H1 (cell line): ENCODE data around the gene COL5A3. TPM values are rescaled to one million over a fixed set of nuclear protein-coding genes. Genes with fewer than 3 reads are reported as not detected.

Experiments
- CTCF ChIA-PET: fragments of 300-600 bp; sonication (Branson Sonifier 250); formaldehyde crosslinking; loops from one replicate; lab custom pipeline; 2021; ENCODE audit not compliant: partially characterized antibody; lab: Charles Lee
- POLR2A ChIA-PET: fragments of 300-600 bp; sonication (Branson Sonifier 250); formaldehyde crosslinking; loops from one replicate; lab custom pipeline; 2021; ENCODE audit warnings: inconsistent platforms; ENCODE audit not compliant: partially characterized antibody; lab: Charles Lee
- DNase-seq, 2 experiments: peaks; one replicate each; pipeline versions ENCODE4 v3.0.0 to v3.0.0-alpha.2; 2010 to 2022; ENCODE audit warnings: low spot score in 2 of 2, low read depth in 1 of 2, mixed read lengths in 1 of 2
- FAIRE-seq: peaks from 2 replicates; lab custom pipeline; 2011; peaks lifted over from hg19 to GRCh38; lab: Jason Lieb, UNC
- H2AFZ ChIP-seq: 2 replicates; pipeline ENCODE4 v1.8.1; 2012; ENCODE audit warnings: low read length, inconsistent platforms
- H2AK5ac ChIP-seq: 2 replicates; pipeline ENCODE4 v1.6.1; 2013; ENCODE audit warnings: low read depth, low read length
- H2BK120ac ChIP-seq: replicated peaks from 2 replicates; pipeline ENCODE3; 2013; ENCODE audit warnings: low read depth, low read length, inconsistent platforms
- H2BK12ac ChIP-seq: 2 replicates; pipeline ENCODE4 v1.6.1; 2013; ENCODE audit warnings: low read depth, low read length
- H2BK15ac ChIP-seq: 2 replicates; pipeline ENCODE4 v1.6.1; 2013; ENCODE audit warnings: low read length
- H2BK20ac ChIP-seq: 2 replicates; pipeline ENCODE4 v1.6.1; 2013; ENCODE audit warnings: low read length
- H2BK5ac ChIP-seq: 2 replicates; pipeline ENCODE4 v1.6.1; 2013; ENCODE audit warnings: low read depth, low read length
- H3K14ac ChIP-seq: 2 replicates; pipeline ENCODE4 v1.6.1; 2013; ENCODE audit warnings: inconsistent platforms; ENCODE audit not compliant: insufficient read length
- H3K18ac ChIP-seq: 2 replicates; pipeline ENCODE4 v1.6.1; 2013; ENCODE audit warnings: low read length; ENCODE audit errors: extremely low read depth
- H3K23ac ChIP-seq: 2 replicates; pipeline ENCODE4 v1.6.1; 2013; ENCODE audit warnings: inconsistent platforms; ENCODE audit not compliant: insufficient read length
- H3K23me2 ChIP-seq: 2 replicates; pipeline ENCODE4 v1.6.1; 2013; ENCODE audit warnings: low read depth, low read length
- H3K27ac ChIP-seq: 2 replicates; pipeline ENCODE4 v1.6.1; 2011; ENCODE audit warnings: low read depth, low read length, inconsistent platforms
- H3K27me3 ChIP-seq, 4 experiments: replicated peaks in 1 of 4; 1 replicate in 1 of 4; 2 replicates in 3 of 4; pipeline versions ENCODE4 v1.6.1 to v1.8.1; 2011 to 2013; ENCODE audit warnings: low read length in 3 of 4, mild to moderate bottlenecking in 3 of 4, inconsistent platforms in 2 of 4, mixed read lengths in 2 of 4, moderate library complexity in 1 of 4; ENCODE audit not compliant: control insufficient read depth in 3 of 4, insufficient read depth in 3 of 4; ENCODE audit errors: extremely low read depth in 1 of 4
- H3K36me3 ChIP-seq, 4 experiments: 2 replicates each; pipeline versions ENCODE4 v1.6.1 to v1.8.1; 2011 to 2013; ENCODE audit warnings: mild to moderate bottlenecking in 4 of 4, low read length in 3 of 4, moderate library complexity in 2 of 4, control low read depth in 1 of 4, inconsistent platforms in 1 of 4; ENCODE audit not compliant: insufficient read depth in 4 of 4, control insufficient read depth in 2 of 4
- H3K4ac ChIP-seq: replicated peaks from 2 replicates; pipeline ENCODE3; 2013; ENCODE audit warnings: low read length, low read depth, mixed read lengths, inconsistent platforms; ENCODE audit not compliant: insufficient read length
- H3K4me1 ChIP-seq, 4 experiments: replicated peaks in 1 of 4; 1 replicate in 1 of 4; 2 replicates in 3 of 4; pipeline versions ENCODE4 v1.6.1 to v1.8.1; 2011 to 2013; ENCODE audit warnings: low read length in 3 of 4, inconsistent platforms in 2 of 4, mixed read lengths in 1 of 4; ENCODE audit not compliant: insufficient read depth in 4 of 4, control insufficient read depth in 3 of 4
- H3K4me2 ChIP-seq, 2 experiments: 2 replicates each; pipeline versions ENCODE4 v1.6.1 to v1.8.1; 2011 to 2013; ENCODE audit warnings: low read depth in 2 of 2, low read length in 2 of 2, control low read depth in 1 of 2, inconsistent platforms in 1 of 2, mild to moderate bottlenecking in 1 of 2; ENCODE audit not compliant: insufficient read depth in 1 of 2
- H3K4me3 ChIP-seq, 4 experiments: fragments of 200-600, 300-600 bp in 1 of 4; sonication (generic), shearing (Covaris generic), sonication (Bioruptor Twin) in 1 of 4; 2 replicates each; pipeline versions ENCODE4 v1.5.1 to v1.8.1; 2011 to 2016; ENCODE audit warnings: low read length in 4 of 4, low read depth in 3 of 4, control low read depth in 2 of 4, inconsistent platforms in 2 of 4, mild to moderate bottlenecking in 2 of 4, mixed read lengths in 1 of 4, moderate library complexity in 1 of 4; ENCODE audit not compliant: insufficient read depth in 2 of 4; ENCODE audit errors: extremely low read depth in 1 of 4
- H3K56ac ChIP-seq: replicated peaks from 2 replicates; pipeline ENCODE3; 2013; ENCODE audit warnings: low read depth, mild to moderate bottlenecking, mixed read lengths, low read length, inconsistent platforms; ENCODE audit not compliant: insufficient read length
- H3K79me1 ChIP-seq: 2 replicates; pipeline ENCODE4 v1.6.1; 2013; ENCODE audit warnings: low read depth, low read length, control low read depth
- H3K79me2 ChIP-seq, 2 experiments: 2 replicates each; pipeline versions ENCODE4 v1.6.1 to v1.8.1; 2012 to 2013; ENCODE audit warnings: low read length in 2 of 2, mild to moderate bottlenecking in 2 of 2, inconsistent platforms in 1 of 2; ENCODE audit not compliant: insufficient read depth in 2 of 2, control insufficient read depth in 1 of 2
- H3K9ac ChIP-seq, 4 experiments: replicated peaks in 1 of 4; 1 replicate in 1 of 4; 2 replicates in 3 of 4; pipeline versions ENCODE4 v1.6.1 to v1.8.1; 2011 to 2013; ENCODE audit warnings: low read depth in 3 of 4, low read length in 3 of 4, control low read depth in 2 of 4, mild to moderate bottlenecking in 2 of 4, moderate library complexity in 2 of 4, inconsistent platforms in 1 of 4; ENCODE audit errors: extremely low read depth in 1 of 4
- H3K9me3 ChIP-seq, 2 experiments: 2 replicates each; pipeline versions ENCODE4 v1.6.1 to v1.8.1; 2012 to 2013; ENCODE audit warnings: mild to moderate bottlenecking in 2 of 2, moderate library complexity in 2 of 2, control low read depth in 1 of 2, inconsistent platforms in 1 of 2, low read depth in 1 of 2, low read length in 1 of 2, mixed read lengths in 1 of 2; ENCODE audit not compliant: insufficient read depth in 2 of 2
- H4K20me1 ChIP-seq, 2 experiments: replicated peaks in 1 of 2; 2 replicates each; pipeline versions ENCODE3 to v1.8.1; 2011 to 2013; ENCODE audit warnings: inconsistent platforms in 2 of 2, low read length in 2 of 2, mild to moderate bottlenecking in 1 of 2; ENCODE audit not compliant: insufficient read depth in 2 of 2, control insufficient read depth in 1 of 2
- H4K5ac ChIP-seq: 2 replicates; pipeline ENCODE4 v1.6.1; 2013; ENCODE audit warnings: low read length, low read depth, mixed read lengths, inconsistent platforms; ENCODE audit not compliant: insufficient read length
- H4K8ac ChIP-seq: 2 replicates; pipeline ENCODE4 v1.8.0; 2013; ENCODE audit warnings: mild to moderate bottlenecking, moderate library complexity, low read length, inconsistent platforms; ENCODE audit not compliant: insufficient read depth; ENCODE audit errors: extremely low read depth
- H4K91ac ChIP-seq: replicated peaks from 2 replicates; pipeline ENCODE3; 2013; ENCODE audit warnings: low read length, mixed read lengths, inconsistent platforms; ENCODE audit not compliant: insufficient read length
- JUND ChIP-seq: IDR thresholded peaks from 2 replicates; pipeline ENCODE4 v1.6.1; 2011; ENCODE audit warnings: mild to moderate bottlenecking, improper control_type of control experiment, low read length
- KDM1A ChIP-seq: fragments of 200-600, 300-600 bp; sonication (generic); IDR thresholded peaks from 2 replicates; pipeline ENCODE4 v1.7.1; 2016; ENCODE audit warnings: mild to moderate bottlenecking, low read length, borderline replicate concordance
- SP2 ChIP-seq: IDR thresholded peaks from 2 replicates; pipeline ENCODE4 v1.6.1; 2012; ENCODE audit warnings: mild to moderate bottlenecking, low read length, inconsistent platforms
- SRF ChIP-seq: IDR thresholded peaks from 2 replicates; pipeline ENCODE4 v1.6.1; 2011; ENCODE audit warnings: mild to moderate bottlenecking, low read depth, low read length, moderate library complexity
- WGBS, 2 experiments: shearing (Covaris generic) in 1 of 2; methylation state at CpG; one replicate each; pipeline versions ENCODE4 v1.1.6 to v1.1.7; 2013 to 2015; ENCODE audit warnings: low lambda C conversion rate in 2 of 2, mixed read lengths in 2 of 2, inconsistent platforms in 1 of 2, low coverage in 1 of 2, missing lambda C conversion rate in 1 of 2; ENCODE audit not compliant: insufficient replicate concordance in 2 of 2, insufficient coverage in 1 of 2, insufficient read length in 1 of 2; ENCODE audit errors: extremely low coverage in 1 of 2, missing lambda C conversion rate in 1 of 2; 5-methylcytosine and 5-hydroxymethylcytosine counted together
- polyA plus RNA-seq, 7 experiments: library from polyadenylated mRNA; depleted of rRNA in 3 of 7; stranded (reverse) in 5 of 7; unstranded in 2 of 7; fragments of >200 nt in 5 of 7; fragments of 200-250 nt in 2 of 7; gene quantifications; 1 replicate in 5 of 7; 2 replicates in 1 of 7; 4 replicates in 1 of 7; pipeline versions ENCODE4 v1.2.1 to v1.2.3, GENCODE V29; 2011 to 2013; ENCODE audit warnings: missing spikeins in 2 of 7, mixed read lengths in 2 of 7
- total RNA-seq: library from RNA; stranded (reverse); fragmentation: NEBNext Ultra II Directional; extraction: Animal tissue kit (Norgen Biotek cat#: 25700); gene quantifications from 2 replicates; pipeline ENCODE4 v1.2.1, GENCODE V29; 2021
- TF ChIP-seq, protein P1 (sequence below): IDR thresholded peaks from 2 replicates; pipeline ENCODE4 v1.6.1; 2011; ENCODE audit warnings: low read depth, mild to moderate bottlenecking, low read length; ENCODE audit not compliant: insufficient read depth

COL5A3 gene
- total and polyA plus RNA-seq, 2 of the 8 experiments (the other 6 are each of a cell fraction or from before 2014, with no cell fraction given), result 0.67 to 0.74 TPM

DNA sequence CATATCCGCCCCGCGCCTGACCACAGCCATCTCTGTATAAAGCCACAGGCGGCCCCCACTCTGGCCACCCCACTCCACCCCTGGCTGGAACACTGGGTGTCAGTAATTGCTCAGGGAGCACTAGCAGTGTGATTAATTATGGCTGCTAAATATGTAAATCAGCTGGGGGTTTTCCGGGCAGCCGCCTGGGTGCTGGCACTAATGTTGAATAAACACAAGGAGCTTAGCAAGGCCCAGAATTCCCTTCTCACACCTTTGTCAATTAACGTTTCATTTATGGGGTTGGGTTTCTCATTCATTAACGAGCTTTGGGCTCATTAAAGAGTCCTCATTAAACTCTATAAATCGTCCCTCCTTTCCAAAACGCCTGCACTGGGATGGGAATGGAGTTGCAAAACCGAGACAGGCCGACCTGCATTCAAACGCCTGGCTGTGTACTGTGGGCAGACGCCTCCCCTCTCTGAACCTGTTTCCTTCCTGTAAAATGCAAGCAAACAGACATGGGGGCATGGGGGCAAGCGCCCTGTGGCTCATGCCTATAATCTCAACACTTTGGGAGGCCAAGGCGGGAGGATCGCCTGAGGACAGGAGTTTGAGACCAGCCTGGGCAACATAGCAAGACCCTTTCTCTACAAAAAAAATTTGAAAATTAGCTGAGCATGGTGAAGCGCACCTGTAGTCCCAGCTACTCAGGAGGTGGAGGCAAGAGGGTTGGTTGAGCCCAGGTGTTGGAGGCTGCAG is 56.3 kb downstream of the COL5A3 start:
- Histone ChIP-seq H4K5ac (no peak overlapping the region), H3K4me2 (no peak overlapping the region), H4K8ac (no peak overlapping the region), H3K36me3 (no peaks in the 10 kb centered on the region), H3K79me2 (no peaks in the 10 kb centered on the region), H3K56ac (no peak overlapping the region), H3K4ac (no peak overlapping the region), H3K27ac (no peak overlapping the region), H3K27me3 (no peaks in the 10 kb centered on the region), H2BK5ac (no peak overlapping the region), H3K18ac (no peak overlapping the region), H3K9ac (no peak overlapping the region), H3K14ac (no peak overlapping the region), H4K20me1 (no peaks in the 10 kb centered on the region), H2BK20ac (no peak overlapping the region), H2AFZ (no peak overlapping the region), H3K23ac (no peak overlapping the region), H4K91ac (no peak overlapping the region), H2AK5ac (no peak overlapping the region), H3K79me1 (no peaks in the 10 kb centered on the region), H2BK120ac (no peak overlapping the region), H2BK12ac (no peak overlapping the region), H3K9me3 (no peaks in the 10 kb centered on the region), H2BK15ac (no peak overlapping the region), H3K4me1 (peaks cover 0 to 6% (median 3%) of the 10 kb centered on the region in 4 experiments; a peak in 5 of 7 replicates), H3K23me2 (no peaks in the 10 kb centered on the region), H3K4me3 (no peak overlapping the region)
- TF ChIP-seq JUND (no peak), SP2 (no peak), SRF (no peak), KDM1A (peak; percentile 78)
- TF ChIP-seq, protein P1, sequence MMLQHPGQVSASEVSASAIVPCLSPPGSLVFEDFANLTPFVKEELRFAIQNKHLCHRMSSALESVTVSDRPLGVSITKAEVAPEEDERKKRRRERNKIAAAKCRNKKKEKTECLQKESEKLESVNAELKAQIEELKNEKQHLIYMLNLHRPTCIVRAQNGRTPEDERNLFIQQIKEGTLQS, result no peak
- 83% methylated on average over 18 of the region's 18 CpGs; no CpG with 5 or more reads in 1 of the 2 experiments for WGBS, 2 experiments
- DNase-seq (no peak), FAIRE-seq (no peak)
- ChIA-PET POLR2A (interaction anchor here (1.2 to 1.4 kb wide), 3 partner anchors 8 to 14 kb away, joined by 4 to 5 read pairs (median 4); no protein-coding TSS in a partner anchor), CTCF (interaction anchor here (1.0 to 6.0 kb wide), 4 partner anchors 10 to 46 kb away, joined by 5 to 44 read pairs (median 5); no protein-coding TSS in a partner anchor)
